ENCODE data around the gene MTUS2.

Gene MTUS2

DNA sequence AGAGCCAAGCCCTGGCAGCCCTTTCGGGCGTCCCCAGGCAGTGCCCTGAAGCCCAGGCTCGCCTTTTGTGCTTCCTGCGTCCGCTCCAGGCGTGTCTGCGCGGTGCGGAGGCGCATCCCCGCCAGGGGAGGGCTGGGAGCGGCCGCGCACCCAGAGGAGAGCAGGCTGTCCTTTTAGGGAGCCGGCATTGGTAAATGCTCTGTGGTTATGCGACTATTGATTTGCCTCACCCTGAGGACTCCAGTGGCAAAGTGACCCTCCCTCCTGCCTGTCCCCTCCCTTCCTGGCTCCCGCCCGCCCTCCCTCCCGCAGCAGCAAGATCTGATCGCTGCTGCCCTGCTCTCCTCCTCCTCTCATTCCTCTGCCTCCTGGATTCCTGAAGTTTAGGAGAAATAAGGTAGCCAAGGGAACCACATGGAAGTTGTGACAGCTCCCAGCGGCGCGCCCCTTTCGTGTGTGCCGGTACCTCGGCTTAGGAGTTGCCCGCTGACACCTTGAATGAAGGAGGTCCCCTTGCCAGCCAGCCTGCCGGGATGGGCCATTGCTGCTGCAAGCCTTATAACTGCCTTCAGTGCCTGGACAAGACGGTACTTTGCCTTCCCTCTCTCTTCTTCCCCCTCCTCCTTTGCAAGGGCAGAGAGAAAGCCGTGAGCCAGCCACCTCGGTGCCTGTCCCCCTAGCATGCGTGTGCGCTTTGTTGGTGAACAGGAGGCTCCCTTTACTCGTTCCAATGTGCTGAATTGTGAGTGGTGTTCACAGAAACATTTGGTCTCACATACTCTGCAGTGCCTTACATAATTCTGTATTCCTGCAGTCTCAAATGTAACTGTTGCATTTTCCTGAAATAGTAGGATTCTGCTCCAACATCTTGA is 608.4 kb downstream of the MTUS2 start:
- no peak for DNase-seq

GRCh38 chr13:29429286-29429900 is 609.3 kb downstream of the MTUS2 start:
- no peak for DNase-seq

- DNase-seq: no peak
These were observed 614.2 kb downstream of the MTUS2 start for GRCh38 chr13:29434217-29434945.

GRCh38 chr13:29435125-29435911 is 615.2 kb downstream of the MTUS2 start:
- no peak for DNase-seq

DNA sequence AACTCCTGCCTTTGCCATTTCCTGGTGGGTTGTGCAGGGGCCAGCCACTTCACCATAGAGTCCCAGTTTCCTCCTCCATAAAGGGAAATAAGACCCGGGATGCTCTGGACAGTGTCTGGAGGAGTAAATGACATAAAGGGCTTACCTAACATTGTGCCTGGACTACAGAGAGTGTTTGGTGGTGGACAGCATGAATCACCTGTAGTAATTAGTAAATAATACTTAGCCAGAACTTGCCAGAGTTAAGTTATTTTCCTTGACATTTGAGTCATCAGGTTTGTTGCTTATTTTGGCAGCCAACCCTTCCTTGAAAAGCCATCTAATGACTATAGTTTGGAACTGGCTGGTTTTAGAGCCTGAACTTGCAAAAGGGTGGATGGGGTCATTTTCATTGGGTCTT is 616.2 kb downstream of the MTUS2 start:
- no peak for DNase-seq

DNA sequence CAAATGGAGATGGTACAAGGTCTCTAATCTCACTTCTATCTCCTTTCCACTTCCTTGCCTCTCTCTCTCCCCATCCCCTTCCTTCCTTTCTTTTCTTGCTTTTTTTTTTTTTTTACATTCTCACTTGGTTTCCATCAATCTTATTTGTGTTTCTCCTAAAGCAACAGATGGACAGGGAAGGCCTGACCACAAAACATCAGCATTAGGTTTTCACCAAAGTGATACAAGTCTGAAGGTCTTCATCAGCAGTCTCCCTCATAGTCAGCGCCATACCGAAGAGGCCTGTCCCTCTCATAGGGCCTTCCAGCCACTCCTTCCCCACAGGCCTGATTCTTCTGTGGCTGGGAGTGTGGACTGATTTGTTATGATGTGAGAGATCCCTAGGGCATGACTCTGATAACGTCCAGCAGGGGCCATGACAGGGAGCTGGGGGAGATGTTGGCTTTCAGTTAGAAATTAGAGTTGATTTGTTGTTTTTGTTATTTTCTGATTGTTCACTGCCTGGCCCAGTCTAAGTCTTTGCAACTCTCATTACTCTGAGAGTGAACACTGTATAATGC is 616.7 kb downstream of the MTUS2 start:
- no peak for DNase-seq

- DNase-seq: no peak
These were observed 618.6 kb downstream of the MTUS2 start for GRCh38 chr13:29438769-29439168.

- no peak for DNase-seq
These were observed 619.7 kb downstream of the MTUS2 start for GRCh38 chr13:29439601-29440388.

- DNase-seq: no peak
These were observed 621.2 kb downstream of the MTUS2 start for GRCh38 chr13:29441306-29441705.

DNA sequence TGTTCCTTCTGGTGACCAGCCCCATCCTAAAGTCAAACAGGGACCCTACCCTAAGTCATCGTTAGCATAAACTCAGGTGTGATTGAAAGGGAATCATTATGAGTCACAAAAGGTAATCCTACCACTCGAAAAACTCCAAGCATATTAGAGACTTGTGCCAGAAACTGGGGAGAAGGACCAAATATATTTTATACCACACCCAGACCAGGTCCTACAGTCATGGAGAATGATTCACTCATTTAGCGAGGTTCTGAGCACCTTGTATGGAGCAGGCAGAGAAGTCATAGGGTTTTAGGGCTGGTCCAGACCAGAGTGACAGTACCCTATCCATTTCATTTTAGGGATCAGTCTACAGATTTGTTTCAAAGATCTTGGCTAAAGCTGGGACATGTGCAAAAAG is 625.9 kb downstream of the MTUS2 start:
- DNase-seq: no peak

- no peak for DNase-seq
These were observed 628.0 kb downstream of the MTUS2 start for GRCh38 chr13:29448174-29448573.

GRCh38 chr13:29449726-29450125 is 629.6 kb downstream of the MTUS2 start:
- DNase-seq: no peak

GRCh38 chr13:29451976-29452375 is 631.8 kb downstream of the MTUS2 start:
- no peak for DNase-seq

- DNase-seq: peak; percentile 15
These were observed 632.9 kb downstream of the MTUS2 start for GRCh38 chr13:29452773-29453616.

- DNase-seq: no peak
These were observed 633.5 kb downstream of the MTUS2 start for GRCh38 chr13:29453617-29454011.

DNA sequence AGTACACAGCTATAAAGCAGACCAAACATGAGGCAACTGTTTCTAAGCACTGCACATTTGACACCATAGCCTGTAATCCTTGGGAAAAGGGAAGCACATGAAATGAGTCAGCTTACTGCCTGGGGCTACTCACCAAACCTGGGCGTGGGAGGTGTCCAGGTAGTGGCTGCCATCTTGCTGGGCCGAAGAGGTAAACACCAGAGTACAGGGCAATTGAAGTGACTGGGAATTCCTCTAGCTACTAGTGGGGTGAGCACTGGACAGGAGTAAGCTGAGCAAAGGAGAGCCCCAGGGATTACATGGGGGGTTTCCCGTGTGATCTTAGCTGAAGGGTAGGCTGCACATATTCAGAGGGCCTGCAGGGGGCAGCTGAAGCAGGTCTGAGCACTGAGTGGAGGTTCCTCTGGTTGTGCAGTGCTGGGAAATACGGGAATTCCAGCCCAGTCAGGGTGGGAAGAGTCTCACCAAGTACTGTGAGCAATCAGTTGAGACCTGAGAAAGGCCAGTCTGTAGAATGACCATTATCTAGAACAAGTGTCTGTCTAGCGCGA is 634.9 kb downstream of the MTUS2 start:
- DNase-seq: no peak

GRCh38 chr13:29456419-29456818 is 636.3 kb downstream of the MTUS2 start:
- DNase-seq: no peak

DNA sequence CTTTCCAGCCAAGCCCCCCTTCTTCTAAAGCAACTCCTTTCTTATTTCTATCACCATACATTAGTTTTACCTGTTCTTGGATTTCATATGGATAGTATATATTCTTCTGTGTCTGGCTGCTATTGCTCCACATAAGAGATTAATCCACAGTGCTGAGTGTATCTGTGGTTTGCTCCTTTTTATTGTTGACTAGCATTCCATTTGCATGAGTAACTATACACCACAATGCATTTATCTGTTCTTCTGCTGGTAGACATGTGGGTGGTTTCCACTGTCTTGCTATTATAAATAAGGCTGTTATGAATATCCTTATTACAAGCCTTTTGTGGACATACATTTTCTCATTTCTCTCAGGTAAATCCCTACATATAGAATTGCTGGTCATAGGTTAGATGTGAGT is 637.2 kb downstream of the MTUS2 start:
- DNase-seq: no peak

- no peak for DNase-seq
These were observed 638.3 kb downstream of the MTUS2 start for GRCh38 chr13:29458419-29458818.

DNA sequence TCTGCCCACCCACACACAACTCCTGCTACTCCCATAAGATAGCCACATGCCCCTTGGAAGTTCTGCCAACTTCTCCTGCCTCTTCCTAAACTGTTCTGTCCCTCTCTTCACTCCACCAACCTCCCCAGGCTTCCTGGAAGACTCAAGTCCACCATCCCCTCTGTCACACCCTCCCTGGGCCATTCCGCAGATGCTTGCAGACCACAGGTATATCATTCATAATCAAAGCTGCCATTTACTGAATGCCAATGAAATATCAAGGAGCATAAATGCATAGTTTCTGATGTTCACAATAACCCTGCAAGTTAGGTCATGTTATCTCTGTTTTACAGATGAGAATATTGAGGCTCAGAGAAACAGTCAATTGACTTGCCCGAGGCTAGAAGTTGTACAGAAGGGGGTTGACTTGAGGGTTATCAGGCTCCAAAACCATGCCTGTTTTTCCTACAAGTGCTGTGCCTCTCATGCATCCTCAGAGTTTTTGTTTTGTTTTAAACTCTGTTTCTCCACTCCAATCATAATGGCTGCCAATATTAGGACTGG is 639.7 kb downstream of the MTUS2 start:
- no peak for DNase-seq

Data from NCI-H1048 (cell line).